DOHH2 (cell line): Measurements from ENCODE around the gene TSC22D1.

ENCODE experiments used
- EZH2phosphoT487 ChIP-seq: fragments of 200-600 bp; sonication (generic); IDR thresholded peaks from 2 replicates; pipeline ENCODE4 v1.6.1; 2017; ENCODE audit warnings: borderline replicate concordance, mild to moderate bottlenecking, antibody characterized with exemption, low read length, moderate library complexity, mixed read lengths
- TF ChIP-seq, protein P1 (sequence below): fragments of 200-600 bp; sonication (generic); IDR thresholded peaks from one replicate; pipeline ENCODE4 v1.5.1; 2014; ENCODE audit warnings: antibody characterized with exemption, mild to moderate bottlenecking, low read depth, low read length; ENCODE audit not compliant: poor library complexity, severe bottlenecking

DNA sequence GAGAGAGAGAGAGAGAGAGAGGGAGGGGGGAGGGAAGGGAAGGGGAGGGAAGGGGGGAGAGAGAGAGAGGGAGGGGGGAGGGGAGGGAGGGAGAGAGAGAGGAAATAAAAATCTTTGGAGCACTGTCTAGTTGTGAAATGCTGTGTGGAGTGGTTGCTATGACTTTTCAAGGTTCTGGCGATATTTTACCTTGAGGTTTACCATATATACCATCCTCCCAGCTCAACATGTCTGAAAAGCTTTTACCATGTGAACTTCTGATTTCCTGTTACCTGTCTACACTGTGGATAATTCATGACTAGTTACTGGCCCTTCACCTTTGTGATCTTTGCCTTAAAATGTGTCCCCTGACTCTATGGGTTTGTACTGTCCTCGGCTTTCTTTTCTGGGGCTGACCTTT is 164.3 kb downstream of the TSC22D1 start:
- TF ChIP-seq, protein P1, sequence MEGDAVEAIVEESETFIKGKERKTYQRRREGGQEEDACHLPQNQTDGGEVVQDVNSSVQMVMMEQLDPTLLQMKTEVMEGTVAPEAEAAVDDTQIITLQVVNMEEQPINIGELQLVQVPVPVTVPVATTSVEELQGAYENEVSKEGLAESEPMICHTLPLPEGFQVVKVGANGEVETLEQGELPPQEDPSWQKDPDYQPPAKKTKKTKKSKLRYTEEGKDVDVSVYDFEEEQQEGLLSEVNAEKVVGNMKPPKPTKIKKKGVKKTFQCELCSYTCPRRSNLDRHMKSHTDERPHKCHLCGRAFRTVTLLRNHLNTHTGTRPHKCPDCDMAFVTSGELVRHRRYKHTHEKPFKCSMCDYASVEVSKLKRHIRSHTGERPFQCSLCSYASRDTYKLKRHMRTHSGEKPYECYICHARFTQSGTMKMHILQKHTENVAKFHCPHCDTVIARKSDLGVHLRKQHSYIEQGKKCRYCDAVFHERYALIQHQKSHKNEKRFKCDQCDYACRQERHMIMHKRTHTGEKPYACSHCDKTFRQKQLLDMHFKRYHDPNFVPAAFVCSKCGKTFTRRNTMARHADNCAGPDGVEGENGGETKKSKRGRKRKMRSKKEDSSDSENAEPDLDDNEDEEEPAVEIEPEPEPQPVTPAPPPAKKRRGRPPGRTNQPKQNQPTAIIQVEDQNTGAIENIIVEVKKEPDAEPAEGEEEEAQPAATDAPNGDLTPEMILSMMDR: no peak
- TF ChIP-seq EZH2phosphoT487: no peak
